Right forelimb (tissue), 1 donor: ENCODE data around the gene LYL1.
A peak's percentile ranks its signal among the peaks of the same experiment; 100 is the strongest.

Experiments
- DNase-seq: peaks from one replicate; pipeline ENCODE4 v3.0.0-alpha.2; 2018

The LYL1 gene

DNA sequence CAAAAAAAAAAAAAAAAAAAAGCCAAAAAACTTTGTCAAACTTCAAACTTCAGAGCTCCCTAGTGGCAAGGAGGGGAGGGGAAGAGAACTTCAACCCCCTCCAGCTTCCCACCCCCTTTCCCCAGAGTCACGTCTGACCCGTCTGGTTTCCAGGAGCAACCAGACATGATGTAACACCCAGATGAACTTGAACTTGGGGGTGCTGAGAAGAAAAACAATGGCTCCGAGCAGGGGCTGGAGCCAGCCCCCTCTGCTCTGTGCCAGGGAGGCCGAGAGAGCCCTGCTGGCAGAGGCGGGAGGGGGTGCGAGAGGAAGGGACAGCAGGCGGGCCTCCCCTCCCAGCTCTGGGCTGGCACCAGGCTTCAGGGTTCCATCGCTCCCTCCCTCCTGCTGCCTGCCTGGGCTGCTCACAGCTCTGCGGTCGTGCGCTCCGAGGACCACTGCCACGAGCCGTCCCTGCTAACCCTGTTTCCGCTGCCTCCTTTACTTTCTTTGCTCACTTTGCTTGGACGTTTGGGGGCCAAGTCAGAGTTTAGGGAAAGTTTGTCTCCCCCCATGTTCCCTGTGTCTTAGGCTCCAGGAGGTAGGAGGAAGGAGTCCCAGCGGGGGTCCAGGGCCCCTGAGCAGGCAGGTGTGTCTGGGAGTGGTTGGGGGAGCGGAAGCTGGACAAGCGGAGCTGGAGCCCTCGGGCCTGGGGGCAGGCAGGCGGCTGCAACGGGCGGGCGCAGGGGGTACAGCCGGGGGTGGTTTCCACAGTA is 11.1 kb downstream of the LYL1 start:
- DNase-seq: peak; percentile 90

DNA sequence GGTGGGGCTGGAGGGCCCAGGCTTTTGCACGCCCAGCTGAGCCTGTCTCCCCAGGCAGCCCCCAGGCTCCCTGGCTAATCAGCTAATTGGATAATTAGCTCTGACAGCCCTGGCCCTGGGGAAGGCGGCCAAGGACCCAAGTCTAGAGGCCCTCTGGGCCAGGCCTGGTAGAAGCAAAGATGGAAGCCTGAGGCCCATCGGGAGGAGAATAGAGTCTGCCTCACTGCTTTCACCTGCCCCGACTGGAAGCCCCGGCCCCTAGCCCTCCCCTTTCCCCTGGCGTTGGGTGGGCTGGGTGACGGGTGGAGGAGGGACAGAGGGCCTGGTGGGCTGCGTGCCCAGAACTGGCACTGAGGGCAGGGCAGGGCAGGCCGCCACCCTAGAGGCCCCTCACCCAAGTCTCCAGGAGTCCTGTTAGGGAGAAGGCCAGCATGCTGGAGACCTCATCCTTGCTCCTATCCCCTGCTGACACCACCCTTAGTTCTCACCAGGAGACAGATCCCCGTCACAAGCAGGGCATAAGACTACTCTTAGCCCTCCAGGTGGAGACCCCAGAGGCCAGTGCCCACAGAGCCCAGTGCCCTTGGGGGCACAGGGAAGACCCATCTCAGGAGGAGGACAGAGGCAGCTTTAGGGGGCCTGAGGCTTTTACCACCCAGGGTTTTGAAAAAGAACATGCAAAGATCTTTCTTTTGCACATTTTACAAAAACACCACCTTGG is 12.0 kb downstream of the LYL1 start:
- no peak for DNase-seq

DNA sequence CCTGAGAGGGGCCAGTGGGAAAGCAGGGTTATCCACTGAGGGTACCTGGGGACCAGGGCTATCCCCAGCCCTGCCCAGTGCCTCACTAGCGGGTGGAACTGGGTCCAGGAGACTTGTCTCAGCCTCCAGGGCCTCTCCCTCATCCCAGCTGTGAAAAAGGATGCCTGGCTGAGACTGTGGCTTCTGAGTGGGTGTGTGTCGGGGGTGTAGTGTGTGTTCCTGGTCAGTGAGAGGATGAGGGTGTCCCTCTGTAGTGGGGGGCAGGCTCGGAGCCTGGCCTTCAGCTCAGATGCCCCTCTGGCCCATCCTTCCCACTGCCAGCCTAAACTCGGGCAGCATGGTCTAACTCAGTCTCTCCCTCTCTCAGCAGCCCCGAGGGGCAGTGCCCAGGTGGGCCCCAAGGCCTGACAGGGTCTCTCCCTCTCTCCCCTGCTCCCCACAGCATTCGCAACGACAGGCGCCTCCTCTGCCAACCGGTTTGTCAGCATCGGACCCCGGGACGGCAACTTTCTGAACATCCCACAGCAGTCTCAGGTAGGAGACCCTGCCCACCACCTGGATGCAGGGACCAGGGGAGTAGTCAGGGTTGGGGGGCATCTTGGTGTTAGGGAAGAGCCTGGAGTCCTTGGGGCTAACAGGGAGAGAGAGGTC is 12.7 kb downstream of the LYL1 start:
- DNase-seq: no peak

DNA sequence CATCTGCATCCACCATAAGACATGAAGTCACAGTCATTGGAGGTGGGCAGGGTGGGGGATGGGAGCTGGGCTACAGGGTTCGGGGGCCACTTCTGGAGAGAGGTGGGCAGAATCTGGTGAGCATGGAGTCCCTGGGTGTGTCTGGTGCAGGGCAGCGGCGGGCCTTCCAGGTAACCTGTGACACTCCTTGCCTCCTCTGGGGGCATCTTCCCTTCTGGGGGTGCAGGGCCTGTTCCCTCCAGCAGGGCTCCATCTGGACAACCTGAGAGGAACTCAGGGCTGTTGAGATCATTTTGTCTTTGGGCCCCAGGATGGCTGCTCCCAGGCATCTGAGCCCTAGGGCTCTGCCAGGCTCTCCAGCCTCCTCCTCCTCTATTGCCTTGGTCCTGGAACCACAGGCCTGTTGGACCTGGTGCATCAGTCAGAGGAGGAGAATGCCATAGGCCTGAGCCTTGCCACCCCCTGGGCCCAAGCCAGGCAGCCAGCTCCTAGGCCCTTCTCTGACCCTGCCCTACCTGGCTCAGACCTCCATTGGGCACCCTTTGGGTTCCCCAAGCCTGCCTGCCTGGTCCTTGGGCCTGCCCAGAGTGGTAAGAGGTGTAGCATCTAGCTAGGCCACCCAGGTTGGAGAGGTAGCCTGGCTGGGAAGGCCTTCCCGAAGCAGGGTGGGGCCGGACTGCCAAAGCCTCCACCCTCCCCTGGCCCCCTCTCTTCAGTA is 13.4 kb downstream of the LYL1 start:
- DNase-seq: no peak

DNA sequence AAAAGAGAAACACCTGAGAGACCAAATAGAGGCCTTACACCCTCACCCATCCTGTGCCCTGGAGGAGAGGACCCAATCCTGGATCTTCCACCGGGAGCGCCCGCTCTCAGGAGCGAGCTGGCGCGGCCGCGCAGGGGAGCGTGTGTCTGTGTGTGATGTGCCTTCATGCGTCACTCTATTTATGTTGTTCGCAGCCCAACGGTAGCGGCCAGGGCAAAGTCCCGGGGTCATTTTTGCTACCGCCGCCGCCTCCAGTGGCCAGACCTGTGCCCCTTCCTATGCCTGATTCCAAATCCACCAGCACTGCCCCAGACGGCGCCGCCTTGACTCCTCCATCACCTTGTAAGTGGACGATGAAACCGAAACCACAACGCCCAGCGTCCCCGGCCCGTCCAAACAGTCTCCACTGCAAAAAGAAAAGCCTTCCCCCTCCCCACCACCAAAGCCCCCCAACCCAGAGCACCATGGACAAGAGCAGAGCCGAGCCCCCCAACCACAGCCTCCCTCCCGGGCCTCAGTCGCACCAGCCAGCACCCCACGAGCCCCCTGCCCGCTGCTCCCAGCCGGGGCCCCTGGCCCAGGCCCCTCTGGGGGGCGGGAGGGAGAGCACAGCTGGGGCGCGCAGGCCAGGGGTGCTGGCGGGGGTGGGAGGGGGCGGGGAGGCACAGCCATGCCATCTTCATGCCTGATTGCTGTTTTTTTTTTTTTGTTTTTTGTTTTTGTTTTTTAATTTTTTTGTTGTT is 14.7 kb downstream of the LYL1 start:
- no peak for DNase-seq

DNA sequence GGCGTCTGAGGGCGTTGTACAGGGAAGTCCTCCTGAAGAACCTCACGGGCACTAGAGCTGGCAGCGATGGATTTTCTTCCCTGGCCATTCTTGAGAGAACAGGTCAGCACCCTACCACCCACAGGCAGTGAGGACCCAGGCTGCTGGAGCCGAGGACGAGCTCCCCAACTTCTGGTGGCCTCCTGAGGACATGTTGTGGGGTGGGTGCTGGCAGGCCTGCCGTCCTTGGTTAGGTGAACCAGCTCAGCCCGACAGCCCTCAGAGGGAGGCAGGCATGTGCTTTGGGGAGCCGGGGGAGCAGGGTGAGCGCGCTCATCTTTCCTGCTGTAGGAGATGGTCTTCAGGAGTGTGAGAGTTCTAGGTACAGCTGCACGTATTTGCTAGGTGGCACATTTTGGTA is 15.4 kb downstream of the LYL1 start:
- no peak for DNase-seq

DNA sequence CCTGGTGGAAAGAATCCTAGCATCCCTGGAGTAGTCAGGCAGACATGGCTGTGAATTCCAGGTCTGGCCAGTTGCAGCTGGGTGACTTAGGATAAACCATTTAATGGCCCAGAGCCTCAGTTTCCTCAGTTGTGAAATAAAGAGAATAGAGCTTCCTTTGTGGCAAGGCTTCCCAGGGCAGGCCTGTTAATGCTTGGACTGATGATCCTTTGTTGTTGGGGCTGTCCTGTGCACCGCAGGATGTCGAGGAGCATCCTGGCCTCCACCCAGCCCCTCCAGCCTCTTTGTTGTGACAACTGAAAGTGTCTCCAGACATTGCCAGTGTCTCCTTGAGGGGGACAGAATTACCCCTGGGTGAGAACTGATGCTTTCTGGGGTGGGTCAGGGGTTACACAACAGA is 16.3 kb downstream of the LYL1 start:
- no peak for DNase-seq

DNA sequence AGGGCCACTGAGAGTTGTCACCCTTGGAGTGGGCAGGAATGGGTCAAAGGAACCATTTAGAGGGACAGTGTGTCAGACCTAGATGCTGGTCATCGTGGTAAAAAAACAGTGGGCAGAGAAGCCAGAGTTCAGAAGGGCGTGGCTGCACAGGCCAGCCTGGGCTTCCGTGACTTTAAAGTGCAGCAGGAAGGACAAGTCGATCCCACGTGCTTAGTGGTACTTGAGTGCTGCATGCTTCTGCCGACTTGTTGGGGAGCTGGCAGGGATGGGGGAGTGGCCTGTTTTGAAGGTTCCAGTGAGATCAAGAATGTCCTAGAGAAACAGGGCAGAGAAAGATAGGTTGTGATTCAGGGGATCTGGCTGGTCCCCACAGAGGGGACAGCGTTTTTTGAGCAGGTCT is 17.0 kb downstream of the LYL1 start:
- DNase-seq: no peak

DNA sequence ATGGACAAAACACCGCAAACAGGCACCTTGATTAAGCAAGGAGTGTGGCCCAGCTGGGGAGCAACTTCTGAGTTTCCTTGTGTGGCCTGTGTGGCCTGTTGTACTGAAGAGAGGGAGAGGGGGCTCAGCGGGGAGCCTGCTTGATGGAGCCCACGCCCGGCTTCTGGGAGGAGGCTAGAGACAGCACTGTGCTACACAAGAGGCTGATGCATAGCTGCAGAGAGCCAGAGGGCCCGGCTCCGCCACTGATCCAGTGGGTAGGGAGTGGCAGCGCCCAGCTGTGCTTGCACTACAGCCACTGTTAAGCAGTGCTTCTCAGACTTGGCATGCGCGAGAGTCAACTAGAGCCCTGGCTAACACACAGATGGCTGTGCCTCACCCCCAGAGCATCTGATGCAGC is 19.0 kb downstream of the LYL1 start:
- DNase-seq: no peak

DNA sequence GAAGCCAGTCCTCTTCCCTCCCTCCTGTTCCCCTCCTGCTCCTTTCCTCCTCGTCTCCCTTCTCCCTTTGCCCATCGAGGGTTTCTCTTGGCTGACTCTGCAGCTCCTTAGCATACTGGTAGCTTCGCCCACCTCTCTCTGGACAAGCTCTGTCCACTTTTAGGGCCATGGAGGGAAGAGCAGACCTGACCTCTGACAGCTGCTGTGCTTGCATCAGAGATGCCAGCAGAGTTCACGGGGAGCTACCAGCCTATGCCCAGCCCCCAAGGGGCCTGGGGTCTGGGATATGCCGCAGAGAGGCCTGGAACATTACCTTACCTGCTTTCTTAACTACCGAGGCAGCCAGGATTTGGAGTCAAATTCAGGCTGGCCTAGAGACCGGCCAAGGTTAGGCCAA is 19.7 kb downstream of the LYL1 start:
- no peak for DNase-seq

DNA sequence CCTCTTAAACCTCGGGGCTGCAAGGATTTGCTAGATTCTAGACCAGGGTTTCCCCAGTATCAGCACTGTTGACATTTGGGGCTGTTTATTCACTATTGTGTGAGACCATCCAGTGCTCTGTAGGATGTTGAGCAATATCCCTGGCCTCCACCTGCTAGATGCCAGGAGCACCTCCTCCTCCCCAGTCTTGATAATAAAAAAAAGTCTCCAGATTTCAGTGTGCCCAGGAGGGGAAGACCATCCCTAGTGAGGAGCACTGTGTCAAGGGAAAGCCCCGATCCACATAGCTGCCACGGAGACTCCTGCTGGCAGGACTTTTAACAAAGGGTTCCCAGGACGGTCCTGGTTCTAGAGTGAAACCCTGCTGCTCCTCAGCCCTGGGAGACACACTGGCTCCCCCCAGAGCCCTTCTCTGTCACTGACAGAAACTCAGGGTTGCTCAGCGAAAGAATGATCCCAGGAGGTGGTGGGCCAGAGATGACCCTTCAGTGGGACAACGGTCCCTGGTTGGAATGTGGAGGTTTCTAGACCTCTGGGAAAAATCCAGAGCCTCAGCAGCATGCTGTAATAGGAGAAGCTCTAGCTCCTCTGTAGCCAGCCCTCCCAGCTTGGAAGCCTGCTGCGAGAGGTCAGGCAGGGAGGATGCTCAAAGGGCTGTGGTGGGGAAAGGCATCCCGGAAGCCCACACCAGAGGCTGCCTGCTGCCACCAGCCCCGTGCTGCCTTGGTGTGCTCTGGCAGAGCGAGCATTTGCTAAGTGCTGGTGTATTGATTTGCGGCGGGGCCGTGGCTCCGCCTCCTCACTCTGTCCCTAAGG is 20.3 kb downstream of the LYL1 start:
- no peak for DNase-seq

DNA sequence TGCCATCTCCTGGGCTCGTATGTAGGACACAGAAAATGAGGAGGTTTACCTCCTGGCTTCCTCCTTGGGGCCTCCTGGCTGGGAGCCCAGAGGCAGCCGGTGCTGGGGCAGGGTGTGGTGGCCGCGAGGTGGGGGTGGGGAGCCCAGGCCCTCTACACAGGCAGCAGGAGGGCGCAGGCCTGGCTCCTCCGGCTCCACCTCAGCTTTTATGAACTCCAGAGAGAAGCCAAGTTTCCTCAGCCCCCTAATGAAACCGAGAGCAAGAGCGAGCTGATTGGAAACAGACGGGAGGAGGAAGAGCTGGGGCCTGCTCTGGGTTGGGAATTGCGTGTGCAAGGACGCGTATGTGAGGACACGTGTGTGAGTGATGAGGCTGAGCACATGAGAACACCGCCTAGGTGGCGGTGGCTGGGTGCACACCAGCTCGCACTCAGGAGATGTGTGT is 23.1 kb downstream of the LYL1 start:
- DNase-seq: peak; percentile 86

DNA sequence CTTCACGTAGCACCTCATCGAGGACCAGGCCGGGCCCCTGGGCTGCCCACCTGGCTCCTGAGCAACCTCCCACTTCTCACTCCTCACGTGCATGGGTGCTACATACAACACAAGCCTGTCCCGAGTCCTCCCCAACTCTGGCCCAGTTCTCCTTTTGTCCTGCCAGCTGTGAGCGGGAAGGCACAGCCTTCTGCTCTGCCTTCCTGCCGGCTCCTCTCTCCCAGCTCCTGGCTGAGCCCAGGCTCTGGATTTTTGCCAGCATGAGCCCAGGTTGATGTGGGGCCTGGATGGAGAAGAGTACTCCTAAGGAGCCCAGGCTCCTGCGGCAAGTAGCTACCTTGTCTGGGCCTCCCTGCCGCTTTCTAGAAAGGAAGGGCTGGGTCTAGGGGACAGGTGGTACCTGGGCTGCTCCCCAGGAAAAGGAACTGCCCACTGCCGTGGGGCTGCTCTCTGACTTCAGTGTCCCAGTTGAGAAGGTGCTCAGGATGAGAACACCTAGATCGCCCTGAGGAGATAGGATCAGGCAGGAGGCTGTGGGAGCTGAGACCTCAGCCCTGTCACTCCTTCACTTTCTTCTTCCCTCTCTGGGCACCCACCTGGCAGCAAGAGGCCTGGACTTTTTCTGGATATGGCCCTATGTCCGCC is 23.6 kb downstream of the LYL1 start:
- DNase-seq: no peak

DNA sequence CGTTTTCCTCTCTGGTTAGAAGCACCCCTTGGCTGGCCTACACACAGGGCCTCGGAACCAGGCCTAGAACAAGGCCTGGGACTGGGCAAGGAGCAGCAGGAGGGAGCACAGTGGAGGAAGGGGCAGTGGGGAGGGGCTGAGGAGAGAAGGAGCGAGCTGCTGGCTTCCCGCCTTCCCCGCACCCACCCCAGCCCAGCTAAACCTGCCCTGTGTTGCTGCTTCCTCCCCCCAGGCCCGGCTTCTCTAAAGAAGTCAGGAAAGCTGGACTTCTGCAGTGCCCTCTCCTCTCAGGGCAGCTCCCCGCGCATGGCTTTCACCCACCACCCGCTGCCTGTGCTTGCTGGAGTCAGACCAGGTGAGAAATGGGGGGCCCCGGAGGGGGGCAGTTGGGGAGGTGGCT is 24.3 kb downstream of the LYL1 start:
- DNase-seq: no peak

DNA sequence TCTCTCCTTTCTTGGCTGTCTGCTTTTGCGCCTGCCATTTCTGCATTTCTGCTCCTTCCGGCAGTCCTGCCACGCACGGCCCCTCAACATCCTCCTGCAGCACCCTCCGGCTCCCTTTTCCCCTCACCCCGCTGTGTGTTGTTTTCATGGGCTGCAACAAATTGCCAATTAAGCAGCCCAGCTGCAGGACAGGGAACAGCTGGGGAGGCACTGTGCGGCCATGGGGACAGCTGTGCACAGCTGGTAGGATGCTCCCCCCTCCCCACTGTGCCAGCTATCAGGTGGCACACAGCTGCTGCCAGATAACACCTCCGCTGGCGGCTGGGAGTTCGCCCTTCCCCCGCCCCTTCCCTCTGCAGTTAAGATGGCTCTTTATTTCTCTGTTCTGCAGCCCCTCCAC is 25.4 kb downstream of the LYL1 start:
- no peak for DNase-seq

DNA sequence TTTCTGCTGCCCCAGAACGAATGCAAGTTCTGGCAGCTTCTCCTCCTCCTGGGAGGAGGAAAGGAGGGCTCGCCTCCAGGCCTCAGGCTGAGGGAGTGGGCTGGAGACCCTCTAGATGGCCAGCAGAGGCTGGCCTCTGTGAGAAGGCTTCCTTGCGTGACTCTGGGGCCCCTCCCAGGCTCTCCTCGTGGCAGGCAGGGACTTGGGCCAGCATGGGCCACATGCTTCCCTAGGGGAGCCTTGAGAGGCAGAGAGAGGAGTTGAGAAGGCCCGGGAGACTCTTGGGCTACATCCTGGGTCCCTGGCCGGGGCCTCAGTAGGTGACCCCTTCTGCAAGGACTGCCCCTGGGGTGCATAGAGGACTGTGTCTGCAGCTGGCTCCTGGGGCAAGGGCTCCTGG is 25.9 kb downstream of the LYL1 start:
- no peak for DNase-seq

DNA sequence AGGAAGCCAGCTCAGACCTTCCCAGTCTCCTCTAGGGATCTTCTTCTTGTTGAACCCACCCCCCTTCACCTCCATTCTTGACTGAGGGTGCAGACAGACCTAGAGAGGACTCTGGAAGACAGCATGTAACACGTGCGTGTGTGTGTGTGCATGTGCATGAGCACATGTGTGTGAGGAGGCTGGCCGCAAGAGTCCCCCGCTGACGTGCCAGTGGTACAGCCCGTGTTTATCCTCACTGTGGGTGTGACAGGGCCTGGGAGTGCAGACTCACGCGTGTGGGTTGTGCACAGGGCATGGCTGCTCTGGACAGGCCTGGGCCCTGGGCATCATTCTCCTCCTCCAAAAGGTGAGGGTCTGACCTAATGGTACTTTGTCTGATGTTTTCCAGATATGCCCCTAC is 26.3 kb downstream of the LYL1 start:
- DNase-seq: no peak

DNA sequence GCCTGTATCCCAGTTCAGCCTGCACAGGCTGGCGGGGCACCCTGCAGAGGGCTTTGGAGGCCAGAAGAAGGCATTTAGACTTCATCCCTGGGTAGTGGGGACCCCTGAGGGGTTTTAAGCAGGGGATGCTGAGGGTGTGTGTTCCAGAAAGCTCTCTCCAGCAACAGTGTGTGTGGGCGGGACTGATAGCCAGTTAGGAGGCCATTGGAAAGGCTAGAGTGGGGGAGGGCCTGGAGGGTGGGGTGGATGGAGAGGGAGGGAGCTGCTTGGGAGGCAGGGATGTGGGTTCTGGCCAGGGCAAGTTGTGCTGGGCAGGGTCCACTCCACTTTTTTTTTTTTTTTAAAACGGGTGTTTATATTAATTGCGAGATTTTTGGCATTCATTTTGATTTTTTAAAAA is 28.3 kb downstream of the LYL1 start:
- DNase-seq: no peak

DNA sequence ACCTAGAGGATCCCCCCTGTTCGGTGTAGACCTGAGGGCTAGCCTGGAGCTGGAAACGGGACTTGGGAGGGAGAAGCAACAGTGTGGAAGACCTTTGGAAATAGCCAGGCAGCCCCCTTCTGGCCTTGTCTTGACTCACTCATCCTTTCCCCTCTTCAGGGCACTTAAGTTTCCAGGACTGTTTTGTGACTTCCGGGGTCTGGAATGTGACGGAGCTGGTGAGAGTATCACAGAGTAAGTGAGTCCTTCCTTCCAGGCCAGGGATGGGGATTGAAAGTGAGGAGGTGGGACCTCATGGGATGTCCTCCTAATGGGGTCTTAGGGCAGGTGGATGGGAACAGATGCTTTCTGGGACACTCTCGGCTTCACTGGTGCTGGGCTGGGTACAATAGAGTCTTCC is 29.4 kb downstream of the LYL1 start:
- no peak for DNase-seq

DNA sequence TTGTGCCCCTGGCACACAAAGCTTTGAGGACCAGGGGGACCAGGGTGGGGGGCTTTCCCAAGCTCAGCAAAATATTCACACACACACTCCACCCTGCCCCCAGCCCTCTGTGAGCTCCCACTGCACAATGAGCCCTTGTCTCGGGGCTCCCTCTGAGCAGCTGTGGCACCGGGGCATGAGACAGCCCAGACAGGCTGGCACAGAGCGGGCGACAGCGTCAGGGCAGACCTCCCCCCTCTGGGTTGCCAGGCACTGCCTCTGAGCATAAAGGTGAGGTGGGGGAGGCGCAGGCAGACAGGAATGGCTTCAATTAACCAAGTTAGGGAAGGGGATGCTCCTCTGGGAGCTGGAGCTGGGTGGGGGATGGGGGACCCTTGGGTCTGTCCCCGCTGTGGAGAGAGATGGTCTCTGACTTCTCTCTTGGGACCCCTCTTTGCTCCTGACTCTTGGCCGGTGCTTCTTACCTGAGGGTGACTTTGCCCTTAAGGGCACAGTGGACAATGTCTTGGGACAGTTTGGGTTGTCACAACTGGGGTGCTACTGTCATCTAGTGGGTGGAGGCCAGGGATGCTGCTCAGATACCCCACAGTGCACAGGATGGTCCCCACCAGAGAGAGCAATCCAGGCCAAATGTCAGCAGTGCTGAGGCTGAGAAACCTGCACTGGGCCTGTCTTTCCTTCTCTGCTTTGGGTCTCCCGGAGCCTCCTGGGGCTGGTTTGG is 30.3 kb downstream of the LYL1 start:
- no peak for DNase-seq
